Gastroesophageal sphincter (tissue), 3 donors: ENCODE data around the gene DDX3X.

Source experiments
- POLR2A ChIP-seq, 2 donors: fragments of 450-650 bp; IDR thresholded peaks; one replicate each; pipeline ENCODE4 v1.6.1; 2017; ENCODE audit warnings: antibody characterized with exemption in 2 of 2, mild to moderate bottlenecking in 2 of 2, moderate library complexity in 1 of 2
- TF ChIP-seq, protein P1 (sequence below), 4 experiments: fragments of 200-600 bp in 2 of 4; fragments of 450-650 bp in 2 of 4; sonication (generic) in 1 of 4; IDR thresholded peaks; one replicate each; pipeline ENCODE4 v1.5.1; 2017 to 2019; ENCODE audit warnings: antibody characterized with exemption in 4 of 4, mild to moderate bottlenecking in 2 of 4, moderate library complexity in 2 of 4

GRCh38 chrX:41350150-41350975 lies 16.4 kb downstream of the DDX3X start:
- no peak for TF ChIP-seq POLR2A (IDR thresholded peaks at IDR 0.05)
- TF ChIP-seq, protein P1, sequence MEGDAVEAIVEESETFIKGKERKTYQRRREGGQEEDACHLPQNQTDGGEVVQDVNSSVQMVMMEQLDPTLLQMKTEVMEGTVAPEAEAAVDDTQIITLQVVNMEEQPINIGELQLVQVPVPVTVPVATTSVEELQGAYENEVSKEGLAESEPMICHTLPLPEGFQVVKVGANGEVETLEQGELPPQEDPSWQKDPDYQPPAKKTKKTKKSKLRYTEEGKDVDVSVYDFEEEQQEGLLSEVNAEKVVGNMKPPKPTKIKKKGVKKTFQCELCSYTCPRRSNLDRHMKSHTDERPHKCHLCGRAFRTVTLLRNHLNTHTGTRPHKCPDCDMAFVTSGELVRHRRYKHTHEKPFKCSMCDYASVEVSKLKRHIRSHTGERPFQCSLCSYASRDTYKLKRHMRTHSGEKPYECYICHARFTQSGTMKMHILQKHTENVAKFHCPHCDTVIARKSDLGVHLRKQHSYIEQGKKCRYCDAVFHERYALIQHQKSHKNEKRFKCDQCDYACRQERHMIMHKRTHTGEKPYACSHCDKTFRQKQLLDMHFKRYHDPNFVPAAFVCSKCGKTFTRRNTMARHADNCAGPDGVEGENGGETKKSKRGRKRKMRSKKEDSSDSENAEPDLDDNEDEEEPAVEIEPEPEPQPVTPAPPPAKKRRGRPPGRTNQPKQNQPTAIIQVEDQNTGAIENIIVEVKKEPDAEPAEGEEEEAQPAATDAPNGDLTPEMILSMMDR (IDR thresholded peaks at IDR 0.05), result no peak
